CD8-positive, alpha-beta memory T cell (primary cell): ENCODE measurements around the gene SNAPC2. TPM values are rescaled to one million over a fixed set of nuclear protein-coding genes. Genes with fewer than 3 reads are reported as not detected.

Source experiments
- CTCF ChIA-PET: fragments of 350-600 bp; sonication (Branson Sonifier 250); formaldehyde crosslinking; loops from one replicate; lab custom pipeline; 2021; ENCODE audit warnings: antibody characterized with exemption; lab: Charles Lee
- POLR2A ChIA-PET: fragments of 350-600 bp; sonication (Branson Sonifier 250); formaldehyde crosslinking; loops from one replicate; lab custom pipeline; 2021; ENCODE audit warnings: antibody characterized with exemption; lab: Charles Lee
- DNase-seq, 5 donors: peaks; one replicate each; pipeline versions ENCODE4 v3.0.0 to v3.0.0-alpha.2; 2020 to 2022; ENCODE audit warnings: mixed read lengths in 1 of 5
- H3K27ac ChIP-seq: one replicate; pipeline ENCODE4 v1.7.0; 2013; ENCODE audit warnings: low read depth, mild to moderate bottlenecking, low read length, moderate library complexity
- H3K27me3 ChIP-seq: 2 replicates; pipeline ENCODE4 v1.7.0; 2013; ENCODE audit warnings: low read length, mild to moderate bottlenecking; ENCODE audit not compliant: insufficient read depth, poor library complexity, severe bottlenecking
- H3K36me3 ChIP-seq: 2 replicates; pipeline ENCODE4 v1.7.0; 2013; ENCODE audit warnings: mild to moderate bottlenecking, low read length, moderate library complexity; ENCODE audit not compliant: insufficient read depth
- H3K4me1 ChIP-seq: 2 replicates; pipeline ENCODE4 v1.7.0; 2013; ENCODE audit warnings: mild to moderate bottlenecking, low read length, moderate library complexity; ENCODE audit not compliant: insufficient read depth
- H3K4me3 ChIP-seq: 2 replicates; pipeline ENCODE4 v1.7.0; 2013; ENCODE audit warnings: mild to moderate bottlenecking, low read length
- H3K9me3 ChIP-seq: 2 replicates; pipeline ENCODE4 v1.7.0; 2013; ENCODE audit warnings: mild to moderate bottlenecking, low read length
- H3K27ac Mint-ChIP-seq, 8 donors: one replicate each; pipeline ENCODE4 v1.8.0; 2020 to 2021; ENCODE audit warnings: mixed read lengths in 8 of 8, mild to moderate bottlenecking in 6 of 8, inconsistent platforms in 3 of 8, moderate library complexity in 3 of 8
- H3K27me3 Mint-ChIP-seq, 2 donors: one replicate each; pipeline ENCODE4 v1.8.0; 2020 to 2021; ENCODE audit warnings: mixed read lengths in 2 of 2, mild to moderate bottlenecking in 1 of 2, moderate library complexity in 1 of 2
- H3K36me3 Mint-ChIP-seq, 3 donors: one replicate each; pipeline ENCODE4 v1.8.0; 2020 to 2021; ENCODE audit warnings: mixed read lengths in 3 of 3, inconsistent platforms in 1 of 3, mild to moderate bottlenecking in 1 of 3
- H3K4me1 Mint-ChIP-seq, 3 donors: one replicate each; pipeline ENCODE4 v1.8.0; 2020 to 2021; ENCODE audit warnings: mixed read lengths in 3 of 3, inconsistent platforms in 1 of 3, mild to moderate bottlenecking in 1 of 3
- H3K4me3 Mint-ChIP-seq, 7 donors: one replicate each; pipeline ENCODE4 v1.8.0; 2020 to 2021; ENCODE audit warnings: mixed read lengths in 7 of 7, mild to moderate bottlenecking in 6 of 7, moderate library complexity in 4 of 7, inconsistent platforms in 2 of 7
- H3K9me3 Mint-ChIP-seq, 5 donors: one replicate each; pipeline ENCODE4 v1.8.0; 2020 to 2022; ENCODE audit warnings: mixed read lengths in 5 of 5, mild to moderate bottlenecking in 3 of 5, moderate library complexity in 2 of 5, inconsistent platforms in 1 of 5
- polyA plus RNA-seq: library from polyadenylated mRNA; unstranded; fragments of 300-500 nt; fragmentation: Illumina TruSeq; gene quantifications from one replicate; pipeline ENCODE4 v1.2.3, GENCODE V29; 2021
- total RNA-seq, 2 experiments: library from RNA; stranded (reverse); gene quantifications; one replicate each; pipeline ENCODE4 v1.2.3, GENCODE V29; 2021

SNAPC2 gene
- total and polyA plus RNA-seq, 3 experiments from 2014 or later = 17.4 to 21.9 (median 18.2) TPM

DNA sequence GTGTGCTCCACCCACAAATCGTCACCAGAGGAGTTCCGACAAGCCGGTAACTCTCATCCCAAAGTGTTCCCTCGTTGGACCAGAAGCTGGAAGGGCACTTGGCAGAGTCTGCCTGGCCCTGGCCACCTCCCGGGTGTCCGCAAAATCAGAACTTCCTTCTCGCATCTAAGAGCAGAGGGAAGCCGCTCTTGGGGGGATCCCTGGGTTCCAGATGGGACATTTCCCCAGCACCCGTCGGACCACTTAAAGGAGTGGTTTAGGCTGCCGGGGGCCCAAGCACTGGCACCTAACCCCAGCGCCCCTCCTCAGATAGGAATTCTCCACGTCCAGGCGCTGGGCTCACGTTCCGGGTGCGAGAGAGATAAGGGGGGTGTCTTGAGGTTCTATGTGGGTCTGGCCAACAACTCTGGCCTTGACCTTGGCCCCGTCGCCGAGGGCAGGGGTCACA is 17.3 kb upstream of the SNAPC2 start:
- Mint-ChIP-seq H3K9me3 (peaks cover 0 to 3% (median 2%) of the 10 kb centered on the region in 5 donors), H3K36me3 (peaks cover 0 to 23% (median 0%) of the 10 kb centered on the region in 3 donors), H3K27me3 (peaks cover 0 to 18% of the 10 kb centered on the region in 2 donors), H3K27ac (peak overlapping the region; percentile 89 to 96 (median 94)), H3K4me3 (peak overlapping the region; percentile 84 to 98 (median 89)), H3K4me1 (peaks cover 22 to 42% (median 28%) of the 10 kb centered on the region in 3 donors)
- ChIA-PET POLR2A (interaction anchor here (0.7 to 1.6 kb wide), 6 partner anchors 15 to 1147 kb away, joined by 3 to 31 read pairs (median 10); partner anchors contain the start of genes SNAPC2, TIMM44 and TRAPPC5), CTCF (interaction anchor here (1.1 to 3.4 kb wide), 9 partner anchors 15 to 41 kb away, joined by 3 to 17 read pairs (median 5); partner anchors contain the start of genes SNAPC2 and TIMM44)
- Histone ChIP-seq H3K27me3 (no peaks in the 10 kb centered on the region), H3K27ac (peak overlapping the region; percentile 89), H3K9me3 (no peaks in the 10 kb centered on the region), H3K4me3 (peak overlapping the region; percentile 75), H3K36me3 (no peaks in the 10 kb centered on the region), H3K4me1 (peaks cover 35% of the 10 kb centered on the region)
- DNase-seq = no peak

DNA sequence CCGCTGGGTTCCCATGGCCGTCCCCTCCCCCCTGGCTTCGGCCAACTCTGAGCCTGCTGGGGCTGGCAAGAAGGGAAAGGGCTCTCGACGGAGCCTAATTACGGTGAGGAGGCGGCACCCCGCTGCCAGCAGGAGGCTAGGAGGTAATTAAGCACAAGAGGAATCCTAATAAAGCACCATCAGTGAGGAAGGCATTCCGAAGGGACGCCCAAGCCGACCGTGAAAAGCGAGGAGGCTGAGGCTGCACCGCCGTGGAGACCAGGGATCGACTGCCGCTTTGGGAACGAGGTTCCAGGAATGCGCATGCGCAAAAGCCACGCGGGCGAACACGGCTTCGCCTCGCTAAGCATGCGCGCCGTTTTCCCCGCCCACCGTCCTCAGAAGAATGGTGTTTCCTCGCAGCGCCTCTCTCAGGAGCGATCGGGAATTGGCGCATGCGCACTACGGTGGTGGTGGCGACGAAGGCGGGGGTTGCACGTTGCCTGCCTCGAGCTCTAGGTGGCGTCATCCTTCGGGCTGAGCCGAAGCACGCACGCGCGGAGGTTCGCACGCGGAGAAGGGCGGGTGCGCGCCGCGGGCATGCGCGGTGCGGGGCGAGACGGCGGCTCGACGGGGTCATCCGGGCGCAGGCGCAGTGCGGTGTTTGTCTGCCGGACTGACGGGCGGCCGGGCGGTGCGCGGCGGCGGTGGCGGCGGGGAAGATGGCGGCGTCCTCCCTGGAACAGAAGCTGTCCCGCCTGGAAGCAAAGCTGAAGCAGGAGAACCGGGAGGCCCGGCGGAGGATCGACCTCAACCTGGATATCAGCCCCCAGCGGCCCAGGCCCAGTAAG is 16.7 kb upstream of the SNAPC2 start, which contains the start of gene MAP2K7:
Gene MAP2K7 (plus strand): TSS at position 634 of the 830 bp plus-strand sequence. CDS start 68 bp downstream, at position 702.
- Mint-ChIP-seq H3K36me3 (peaks cover 0 to 25% (median 0%) of the 10 kb centered on the region in 3 donors), H3K27me3 (peaks cover 0 to 18% of the 10 kb centered on the region in 2 donors), H3K4me3 (peak within 1 kb of the TSS; percentile 85 to 98 (median 89)), H3K27ac (peak within 1 kb of the TSS; percentile 94 to 100 (median 98)), H3K9me3 (peaks cover 0 to 3% (median 2%) of the 10 kb centered on the region in 5 donors), H3K4me1 (peaks cover 22 to 42% (median 28%) of the 10 kb centered on the region in 3 donors)
- peak; percentile 100 for DNase-seq
- H3K36me3 ChIP-seq = no peaks in the 10 kb centered on the region
- no peaks in the 10 kb centered on the region for H3K9me3 ChIP-seq
- no peaks in the 10 kb centered on the region for H3K27me3 ChIP-seq
- peaks cover 35% of the 10 kb centered on the region for H3K4me1 ChIP-seq
- H3K27ac ChIP-seq = peak within 1 kb of the TSS; percentile 89
- POLR2A ChIA-PET = interaction anchor here (1.0 to 1.6 kb wide), 5 partner anchors 14 to 223 kb away, joined by 3 to 31 read pairs (median 11); partner anchors contain the start of genes SNAPC2, TIMM44 and TRAPPC5
- peak within 1 kb of the TSS; percentile 86 for H3K4me3 ChIP-seq
- CTCF ChIA-PET = interaction anchor here (0.6 to 1.3 kb wide), 8 partner anchors 12 to 34 kb away, joined by 3 to 12 read pairs (median 4); partner anchors contain the start of gene SNAPC2

GRCh38 chr19:7904074-7905020 is 15.8 kb upstream of the SNAPC2 start:
- Histone ChIP-seq H3K36me3 (no peaks in the 10 kb centered on the region), H3K9me3 (no peaks in the 10 kb centered on the region), H3K27ac (peak overlapping the region; percentile 89), H3K4me1 (peaks cover 35% of the 10 kb centered on the region), H3K27me3 (no peaks in the 10 kb centered on the region), H3K4me3 (peak overlapping the region; percentile 86)
- H3K27me3 Mint-ChIP-seq = peaks cover 0 to 16% of the 10 kb centered on the region in 2 donors
- peak overlapping the region; percentile 89 to 100 (median 98) for H3K27ac Mint-ChIP-seq
- DNase-seq = peak; percentile 82 to 92 (median 88)
- peaks cover 0 to 25% (median 0%) of the 10 kb centered on the region in 3 donors for H3K36me3 Mint-ChIP-seq
- peaks cover 22 to 42% (median 28%) of the 10 kb centered on the region in 3 donors for H3K4me1 Mint-ChIP-seq
- CTCF ChIA-PET = interaction anchor here (0.6 to 1.3 kb wide), 8 partner anchors 11 to 35 kb away, joined by 3 to 12 read pairs (median 4); partner anchors contain the start of gene SNAPC2
- POLR2A ChIA-PET = interaction anchor here (0.6 to 1.6 kb wide), 6 partner anchors 13 to 223 kb away, joined by 3 to 31 read pairs (median 10); partner anchors contain the start of genes SNAPC2, TIMM44 and TRAPPC5
- peak overlapping the region; percentile 85 to 95 (median 89) for H3K4me3 Mint-ChIP-seq
- peaks cover 0 to 3% (median 2%) of the 10 kb centered on the region in 5 donors for H3K9me3 Mint-ChIP-seq

DNA sequence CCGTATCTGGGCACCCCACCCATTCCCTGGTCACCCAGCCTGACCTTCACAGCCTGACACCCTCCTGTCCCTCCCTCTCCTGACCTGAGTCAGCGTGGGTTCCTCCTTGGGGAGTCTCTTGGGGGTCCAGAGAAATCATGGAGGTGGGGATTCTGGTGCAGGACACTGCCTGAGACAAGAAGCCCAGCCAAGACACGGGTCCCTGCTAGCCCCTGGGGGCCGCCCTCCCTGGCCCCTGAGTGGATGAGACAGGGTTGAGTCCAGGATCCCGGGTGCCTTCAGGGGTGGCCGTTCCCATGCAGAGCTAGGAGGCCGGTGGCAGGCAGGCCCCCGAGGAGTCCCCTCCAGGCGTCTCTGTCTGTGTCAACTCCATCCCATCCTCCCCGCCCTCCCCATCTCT is 14.9 kb upstream of the SNAPC2 start:
- Histone ChIP-seq H3K36me3 (peaks cover 2% of the 10 kb centered on the region), H3K27ac (peak overlapping the region; percentile 89), H3K27me3 (no peaks in the 10 kb centered on the region), H3K4me1 (peaks cover 35% of the 10 kb centered on the region), H3K9me3 (no peaks in the 10 kb centered on the region), H3K4me3 (no peak overlapping the region)
- Mint-ChIP-seq H3K4me3 (peak overlapping the region; percentile 85 to 95 (median 86)), H3K36me3 (peaks cover 0 to 30% (median 0%) of the 10 kb centered on the region in 3 donors), H3K27ac (peak overlapping the region; percentile 89 to 100 (median 98)), H3K4me1 (peaks cover 22 to 42% (median 28%) of the 10 kb centered on the region in 3 donors), H3K9me3 (peaks cover 0 to 3% (median 2%) of the 10 kb centered on the region in 5 donors), H3K27me3 (peaks cover 0 to 14% of the 10 kb centered on the region in 2 donors)
- ChIA-PET CTCF (no interaction called here), POLR2A (interaction anchor here (1.0 kb wide), 1 partner anchor 13 kb away, joined by 4 read pairs; no protein-coding TSS in a partner anchor)
- no peak for DNase-seq

DNA sequence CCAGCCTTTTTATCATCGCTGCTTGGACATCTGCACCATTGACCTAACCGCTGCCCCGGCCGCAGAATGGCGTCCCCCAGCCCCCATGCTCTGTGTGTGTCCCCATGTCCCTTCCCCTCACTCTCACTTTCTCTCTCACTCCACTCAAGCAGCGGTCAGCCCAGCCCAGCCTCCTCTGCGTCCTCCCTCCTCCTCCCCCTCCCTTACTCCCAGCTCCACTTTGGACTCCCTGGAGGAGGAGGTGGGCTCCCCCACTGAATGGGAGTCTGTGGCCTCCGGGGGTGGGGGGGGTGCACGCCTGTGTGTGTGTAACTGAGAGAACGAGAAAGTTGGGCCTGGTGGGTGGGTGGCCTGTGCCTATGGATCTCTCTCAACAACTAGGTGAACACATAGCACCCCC is 14.3 kb upstream of the SNAPC2 start:
- peaks cover 0 to 3% (median 2%) of the 10 kb centered on the region in 5 donors for H3K9me3 Mint-ChIP-seq
- POLR2A ChIA-PET = interaction anchor here (1.0 kb wide), 1 partner anchor 12 kb away, joined by 4 read pairs; no protein-coding TSS in a partner anchor
- Histone ChIP-seq H3K27ac (no peak overlapping the region), H3K4me1 (peaks cover 35% of the 10 kb centered on the region), H3K9me3 (no peaks in the 10 kb centered on the region), H3K36me3 (peaks cover 8% of the 10 kb centered on the region), H3K4me3 (no peak overlapping the region), H3K27me3 (no peaks in the 10 kb centered on the region)
- H3K4me3 Mint-ChIP-seq = peak overlapping the region; percentile 66 to 86 (median 76)
- peak overlapping the region in 6 of 8 donors; percentile 74 to 97 (median 93) for H3K27ac Mint-ChIP-seq
- peaks cover 0 to 12% of the 10 kb centered on the region in 2 donors for H3K27me3 Mint-ChIP-seq
- no peak for DNase-seq
- CTCF ChIA-PET = no interaction called here
- H3K36me3 Mint-ChIP-seq = peaks cover 0 to 36% (median 0%) of the 10 kb centered on the region in 3 donors
- H3K4me1 Mint-ChIP-seq = peaks cover 22 to 42% (median 28%) of the 10 kb centered on the region in 3 donors

- ChIA-PET POLR2A (no interaction called here), CTCF (interaction anchor here (2.1 kb wide), 1 partner anchor 11 kb away, joined by 8 read pairs; no protein-coding TSS in a partner anchor)
- DNase-seq = no peak
- H3K27me3 Mint-ChIP-seq = peaks cover 0 to 12% of the 10 kb centered on the region in 2 donors
- peak overlapping the region in 1 of 8 donors; percentile 29 for H3K27ac Mint-ChIP-seq
- Histone ChIP-seq H3K27ac (no peak overlapping the region), H3K9me3 (no peaks in the 10 kb centered on the region), H3K4me3 (no peak overlapping the region), H3K4me1 (peaks cover 35% of the 10 kb centered on the region), H3K36me3 (peaks cover 8% of the 10 kb centered on the region), H3K27me3 (no peaks in the 10 kb centered on the region)
- H3K4me1 Mint-ChIP-seq = peaks cover 22 to 42% (median 28%) of the 10 kb centered on the region in 3 donors
- peaks cover 0 to 3% (median 2%) of the 10 kb centered on the region in 5 donors for H3K9me3 Mint-ChIP-seq
- H3K4me3 Mint-ChIP-seq = no peak overlapping the region
- peaks cover 0 to 48% (median 6%) of the 10 kb centered on the region in 3 donors for H3K36me3 Mint-ChIP-seq
Observed at GRCh38 chr19:7907122-7907521, 13.0 kb upstream of the SNAPC2 start.
